CD4-positive, CD25-positive, alpha-beta regulatory T cell (primary cell): ENCODE results near the gene DYNC1H1. TPM values are rescaled to one million over a fixed set of nuclear protein-coding genes. Genes with fewer than 3 reads are reported as not detected.

Source experiments
- ATAC-seq, 2 donors: fragments of 150-1000 bp; cut with Tn5 transposase; one replicate each; pipeline ENCODE4 v1.10.0; 2021; ENCODE audit warnings: low read depth in 2 of 2, moderate number of reproducible peaks in 2 of 2, moderate library complexity in 1 of 2
- DNase-seq, 3 donors: peaks; one replicate each; pipeline versions ENCODE4 v3.0.0 to v3.0.0-alpha.2; 2012 to 2022; ENCODE audit warnings: mixed read lengths in 1 of 3
- H3K27ac ChIP-seq: one replicate; pipeline ENCODE4 v1.7.0; 2013; ENCODE audit warnings: mild to moderate bottlenecking, low read length; ENCODE audit not compliant: insufficient read depth, poor library complexity, severe bottlenecking
- H3K27me3 ChIP-seq: one replicate; pipeline ENCODE4 v1.7.0; 2013; ENCODE audit warnings: low read length; ENCODE audit not compliant: control insufficient read depth, insufficient read depth
- H3K36me3 ChIP-seq: one replicate; pipeline ENCODE4 v1.7.0; 2013; ENCODE audit warnings: mild to moderate bottlenecking, low read length, moderate library complexity; ENCODE audit not compliant: control insufficient read depth, insufficient read depth
- H3K4me1 ChIP-seq: 2 replicates; pipeline ENCODE4 v1.7.0; 2013; ENCODE audit warnings: mild to moderate bottlenecking, low read length; ENCODE audit not compliant: insufficient read depth, control insufficient read depth, poor library complexity, severe bottlenecking
- H3K4me3 ChIP-seq: one replicate; pipeline ENCODE4 v1.7.0; 2013; ENCODE audit warnings: low read depth, mild to moderate bottlenecking, low read length, moderate library complexity
- H3K9me3 ChIP-seq, 2 experiments: 1 replicate in 1 of 2; 2 replicates in 1 of 2; pipeline ENCODE4 v1.7.0; 2013; ENCODE audit warnings: low read length in 2 of 2, mild to moderate bottlenecking in 1 of 2, moderate library complexity in 1 of 2; ENCODE audit not compliant: control insufficient read depth in 2 of 2
- H3K27ac Mint-ChIP-seq, 3 donors: one replicate each; pipeline ENCODE4 v1.8.0; 2020 to 2022; ENCODE audit warnings: mild to moderate bottlenecking in 3 of 3, mixed read lengths in 3 of 3, moderate library complexity in 2 of 3
- H3K27me3 Mint-ChIP-seq: one replicate; pipeline ENCODE4 v1.8.0; 2022; ENCODE audit warnings: mild to moderate bottlenecking, mixed read lengths
- H3K36me3 Mint-ChIP-seq: one replicate; pipeline ENCODE4 v1.8.0; 2020; ENCODE audit warnings: mixed read lengths
- H3K4me1 Mint-ChIP-seq, 4 donors: one replicate each; pipeline ENCODE4 v1.8.0; 2020 to 2022; ENCODE audit warnings: mixed read lengths in 4 of 4, mild to moderate bottlenecking in 1 of 4
- H3K4me3 Mint-ChIP-seq, 4 donors: one replicate each; pipeline ENCODE4 v1.8.0; 2020 to 2022; ENCODE audit warnings: mild to moderate bottlenecking in 4 of 4, mixed read lengths in 4 of 4, moderate library complexity in 3 of 4
- H3K9me3 Mint-ChIP-seq, 7 donors: one replicate each; pipeline ENCODE4 v1.8.0; 2020 to 2022; ENCODE audit warnings: mixed read lengths in 7 of 7, mild to moderate bottlenecking in 3 of 7, moderate library complexity in 2 of 7
- polyA plus RNA-seq, 4 donors: library from polyadenylated mRNA; unstranded; fragments of 300-500 nt; fragmentation: Illumina TruSeq; gene quantifications; one replicate each; pipeline ENCODE4 v1.2.3, GENCODE V29; 2021
- total RNA-seq: library from RNA; stranded (reverse); gene quantifications from one replicate; pipeline ENCODE4 v1.2.3, GENCODE V29; 2022

Gene DYNC1H1
- total and polyA plus RNA-seq, 5 donors from 2014 or later = 23.6 to 314 (median 34.7) TPM

GRCh38 chr14:102019006-102019540 is 54.7 kb downstream of the DYNC1H1 start:
- H3K4me3 ChIP-seq = no peak overlapping the region
- H3K27ac Mint-ChIP-seq = peak overlapping the region in 1 of 3 donors; percentile 92
- DNase-seq = no peak

DNA sequence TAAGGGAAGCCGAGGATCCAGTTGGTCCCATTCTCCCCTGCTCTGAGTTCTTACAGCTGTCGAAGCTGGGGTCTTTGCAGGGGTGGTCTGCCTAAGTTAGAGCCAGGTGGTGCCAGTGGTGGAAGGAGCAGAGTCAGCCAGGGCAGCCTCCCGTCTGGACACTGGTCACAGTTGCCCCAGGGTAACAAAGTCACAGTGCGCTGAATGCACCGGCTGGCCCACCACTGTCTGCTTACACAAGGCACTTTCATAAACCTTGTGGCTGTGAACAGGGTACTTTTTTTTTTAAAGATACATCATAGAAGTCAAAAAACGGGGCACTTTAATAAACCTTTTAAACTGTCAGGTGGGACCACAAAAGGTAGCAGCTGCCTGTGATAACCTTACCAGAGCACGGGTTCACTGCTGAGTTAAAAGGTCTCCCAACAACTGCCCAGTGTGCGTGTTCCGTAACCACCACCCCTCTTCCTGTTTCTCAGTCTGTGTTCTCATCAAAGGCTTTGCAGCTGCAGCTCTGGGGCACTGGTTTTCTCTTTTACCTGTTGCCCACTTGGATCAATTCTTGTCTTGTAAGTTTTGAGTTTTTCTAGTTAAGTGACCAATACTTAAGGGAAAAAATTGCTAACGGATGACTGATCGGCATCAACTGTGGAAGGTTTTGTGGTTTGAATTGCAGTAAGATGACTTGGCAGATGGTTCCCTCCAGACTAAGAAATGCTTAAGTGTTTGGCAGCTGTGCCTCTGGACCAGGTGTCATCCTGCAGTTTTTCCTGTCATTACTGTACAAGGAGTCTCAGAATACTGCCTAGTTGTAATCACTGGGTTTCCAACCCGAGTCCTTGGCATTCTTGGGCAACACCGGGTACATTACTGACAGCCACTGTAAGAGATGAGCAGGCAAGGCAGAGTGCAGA is 55.9 kb downstream of the DYNC1H1 start:
- H3K27ac Mint-ChIP-seq = peak overlapping the region; percentile 64 to 92 (median 88)
- H3K4me3 ChIP-seq = peak overlapping the region; percentile 32
- no peaks in the 10 kb centered on the region for H3K9me3 ChIP-seq
- H3K27me3 Mint-ChIP-seq = no peaks in the 10 kb centered on the region
- peak overlapping the region; percentile 20 for H3K27ac ChIP-seq
- DNase-seq (peak in 2 of 3 donors; percentile 51 to 90), ATAC-seq (peak; percentile 89 to 91)
- H3K36me3 Mint-ChIP-seq = peaks cover 57% of the 10 kb centered on the region
- H3K4me1 Mint-ChIP-seq = peaks cover 0 to 26% (median 12%) of the 10 kb centered on the region in 4 donors
- H3K27me3 ChIP-seq = no peaks in the 10 kb centered on the region
- peaks cover 87% of the 10 kb centered on the region for H3K36me3 ChIP-seq
- peak overlapping the region in 2 of 4 donors; percentile 50 to 60 for H3K4me3 Mint-ChIP-seq
- no peaks in the 10 kb centered on the region for H3K9me3 Mint-ChIP-seq
- H3K4me1 ChIP-seq = peaks cover 13% of the 10 kb centered on the region

More at GRCh38 chr14:102019006-102019540, 54.7 kb downstream of the DYNC1H1 start:
- Histone ChIP-seq H3K27me3 (no peaks in the 10 kb centered on the region), H3K27ac (no peak overlapping the region), H3K36me3 (peaks cover 94% of the 10 kb centered on the region), H3K4me1 (peaks cover 13% of the 10 kb centered on the region), H3K9me3 (no peaks in the 10 kb centered on the region)
- peaks cover 62% of the 10 kb centered on the region for H3K36me3 Mint-ChIP-seq
- no peak overlapping the region for H3K4me3 Mint-ChIP-seq
- peaks cover 0 to 26% (median 12%) of the 10 kb centered on the region in 4 donors for H3K4me1 Mint-ChIP-seq
- H3K9me3 Mint-ChIP-seq = no peaks in the 10 kb centered on the region
- no peak for ATAC-seq
- H3K27me3 Mint-ChIP-seq = no peaks in the 10 kb centered on the region

- H3K4me3 ChIP-seq = no peak overlapping the region
- no peak for DNase-seq
- H3K9me3 ChIP-seq = no peaks in the 10 kb centered on the region
- Mint-ChIP-seq H3K9me3 (no peaks in the 10 kb centered on the region), H3K4me1 (peaks cover 0 to 4% (median 0%) of the 10 kb centered on the region in 4 donors), H3K27me3 (no peaks in the 10 kb centered on the region), H3K36me3 (peaks cover 48% of the 10 kb centered on the region), H3K4me3 (no peak overlapping the region), H3K27ac (peak overlapping the region in 2 of 3 donors; percentile 31 to 47)
- no peaks in the 10 kb centered on the region for H3K27me3 ChIP-seq
- peaks cover 88% of the 10 kb centered on the region for H3K36me3 ChIP-seq
- no peaks in the 10 kb centered on the region for H3K4me1 ChIP-seq
- no peak for ATAC-seq
- H3K27ac ChIP-seq = no peak overlapping the region
These were observed 62.6 kb downstream of the DYNC1H1 start for GRCh38 chr14:102026934-102027333.

- H3K4me1 ChIP-seq = no peaks in the 10 kb centered on the region
- Mint-ChIP-seq H3K27ac (no peak overlapping the region), H3K4me1 (peaks cover 0 to 4% (median 0%) of the 10 kb centered on the region in 4 donors), H3K27me3 (no peaks in the 10 kb centered on the region), H3K9me3 (no peaks in the 10 kb centered on the region), H3K4me3 (no peak overlapping the region), H3K36me3 (peaks cover 47% of the 10 kb centered on the region)
- ATAC-seq (no peak), DNase-seq (no peak)
- H3K27ac ChIP-seq = no peak overlapping the region
- no peaks in the 10 kb centered on the region for H3K27me3 ChIP-seq
- H3K4me3 ChIP-seq = no peak overlapping the region
- H3K9me3 ChIP-seq = no peaks in the 10 kb centered on the region
- peaks cover 89% of the 10 kb centered on the region for H3K36me3 ChIP-seq
These were observed 63.6 kb downstream of the DYNC1H1 start for GRCh38 chr14:102027951-102028350.

DNA sequence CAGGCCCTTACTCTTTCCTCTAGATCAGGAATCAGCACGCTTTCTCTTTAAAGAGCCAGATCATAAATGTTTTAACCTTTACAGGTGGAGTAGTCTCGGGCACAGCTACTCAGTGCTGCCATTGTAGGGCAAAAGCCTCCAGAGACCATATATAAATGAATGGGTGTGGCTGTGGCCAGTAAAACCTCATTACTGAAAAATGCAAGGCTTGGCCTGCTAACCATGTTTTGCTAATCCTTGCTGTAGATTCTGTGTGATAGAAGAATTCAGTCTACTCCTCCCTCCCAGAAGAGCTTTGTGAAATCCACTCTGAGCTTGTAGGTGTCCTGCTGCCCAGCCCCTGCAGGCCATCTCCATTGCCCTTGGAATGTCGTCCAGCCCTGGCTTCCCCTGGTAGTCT is 64.4 kb downstream of the DYNC1H1 start:
- Histone ChIP-seq H3K27me3 (no peaks in the 10 kb centered on the region), H3K27ac (no peak overlapping the region), H3K36me3 (peaks cover 89% of the 10 kb centered on the region), H3K4me1 (no peaks in the 10 kb centered on the region), H3K9me3 (no peaks in the 10 kb centered on the region), H3K4me3 (no peak overlapping the region)
- no peak for ATAC-seq
- peak overlapping the region in 1 of 4 donors; percentile 6 for H3K4me3 Mint-ChIP-seq
- peak overlapping the region in 2 of 3 donors; percentile 4 to 71 for H3K27ac Mint-ChIP-seq
- peaks cover 54% of the 10 kb centered on the region for H3K36me3 Mint-ChIP-seq
- no peak for DNase-seq
- no peaks in the 10 kb centered on the region for H3K9me3 Mint-ChIP-seq
- peaks cover 0 to 4% (median 0%) of the 10 kb centered on the region in 4 donors for H3K4me1 Mint-ChIP-seq
- H3K27me3 Mint-ChIP-seq = no peaks in the 10 kb centered on the region

DNA sequence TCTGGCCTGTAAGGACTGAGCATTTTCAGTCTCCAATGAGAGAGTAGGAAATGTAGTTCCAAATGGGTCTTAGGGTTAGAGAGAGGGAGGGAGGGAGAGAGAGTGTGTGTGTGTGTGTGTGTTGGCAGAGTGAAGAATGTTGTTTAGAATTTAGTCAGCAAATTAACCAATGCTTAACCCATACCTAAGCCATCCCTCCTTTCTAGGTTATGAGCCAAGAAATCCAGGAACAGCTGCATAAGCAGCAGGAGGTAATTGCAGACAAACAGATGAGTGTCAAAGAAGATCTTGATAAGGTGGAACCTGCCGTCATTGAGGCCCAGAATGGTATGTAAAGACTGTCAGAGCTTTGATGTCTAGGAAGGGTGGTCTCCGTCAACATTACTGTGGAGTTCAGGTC is 65.6 kb downstream of the DYNC1H1 start:
- Histone ChIP-seq H3K36me3 (peaks cover 89% of the 10 kb centered on the region), H3K4me1 (no peaks in the 10 kb centered on the region), H3K27me3 (no peaks in the 10 kb centered on the region), H3K27ac (no peak overlapping the region), H3K9me3 (no peaks in the 10 kb centered on the region), H3K4me3 (no peak overlapping the region)
- Mint-ChIP-seq H3K27ac (peak overlapping the region in 1 of 3 donors; percentile 39), H3K27me3 (no peaks in the 10 kb centered on the region), H3K4me3 (no peak overlapping the region), H3K36me3 (peaks cover 56% of the 10 kb centered on the region), H3K9me3 (no peaks in the 10 kb centered on the region), H3K4me1 (peaks cover 0 to 4% (median 0%) of the 10 kb centered on the region in 4 donors)
- ATAC-seq (no peak), DNase-seq (no peak)

DNA sequence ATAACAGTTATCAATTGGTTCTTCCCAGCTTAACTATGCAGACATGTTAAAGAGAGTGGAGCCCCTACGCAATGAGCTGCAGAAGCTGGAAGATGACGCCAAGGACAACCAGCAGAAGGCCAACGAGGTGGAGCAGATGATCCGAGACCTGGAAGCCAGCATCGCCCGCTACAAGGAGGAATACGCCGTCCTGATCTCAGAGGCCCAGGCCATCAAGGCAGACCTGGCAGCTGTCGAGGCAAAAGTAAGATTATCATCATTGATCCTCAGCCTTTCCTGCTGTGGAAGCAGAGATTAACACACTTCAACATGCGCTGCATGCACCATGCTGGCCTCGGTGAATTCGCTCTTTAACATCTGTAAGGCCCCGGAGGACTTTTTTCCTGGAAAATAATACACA is 68.9 kb downstream of the DYNC1H1 start:
- Histone ChIP-seq H3K4me3 (no peak overlapping the region), H3K27ac (no peak overlapping the region), H3K4me1 (no peaks in the 10 kb centered on the region), H3K9me3 (no peaks in the 10 kb centered on the region), H3K36me3 (peaks cover 90% of the 10 kb centered on the region), H3K27me3 (no peaks in the 10 kb centered on the region)
- Mint-ChIP-seq H3K36me3 (peaks cover 52% of the 10 kb centered on the region), H3K9me3 (no peaks in the 10 kb centered on the region), H3K4me3 (no peak overlapping the region), H3K27ac (no peak overlapping the region), H3K27me3 (no peaks in the 10 kb centered on the region), H3K4me1 (peaks cover 0 to 4% (median 0%) of the 10 kb centered on the region in 4 donors)
- DNase-seq (no peak), ATAC-seq (no peak)
